GM18499 (cell line): Measurements from ENCODE around the gene SLC27A2.
"Not testable (repeated sequence)": the region's sequence is repeated elsewhere in the genome, so short reads cannot be mapped to it uniquely, and the experiment has no call there.

ENCODE experiments used
- ATAC-seq: cut with Tn5 transposase; IDR thresholded peaks from one replicate; pipeline ENCODE4 v1.9.1; 2021; ENCODE audit warnings: moderate number of reproducible peaks; ENCODE audit not compliant: insufficient read depth, unreplicated experiment

The SLC27A2 gene

GRCh38 chr15:50188793-50189192, 6.8 kb downstream of the SLC27A2 start:
- ATAC-seq: not testable (repeated sequence)

- no peak for ATAC-seq
Observed at GRCh38 chr15:50189633-50190032, 7.6 kb downstream of the SLC27A2 start.

GRCh38 chr15:50190166-50190570, 8.2 kb downstream of the SLC27A2 start:
- ATAC-seq: no peak

- ATAC-seq: no peak
Observed at GRCh38 chr15:50190723-50191122, 8.7 kb downstream of the SLC27A2 start.

- ATAC-seq: no peak
Observed at GRCh38 chr15:50192164-50192563, 10.2 kb downstream of the SLC27A2 start.

GRCh38 chr15:50192926-50193620, 11.1 kb downstream of the SLC27A2 start:
- no peak for ATAC-seq

- ATAC-seq: no peak
Observed at GRCh38 chr15:50202003-50202402, 20.0 kb downstream of the SLC27A2 start.

GRCh38 chr15:50206020-50206419, 24.0 kb downstream of the SLC27A2 start:
- no peak for ATAC-seq

- ATAC-seq: no peak
Observed at GRCh38 chr15:50209809-50210208, 27.8 kb downstream of the SLC27A2 start.

GRCh38 chr15:50210462-50211157, 28.6 kb downstream of the SLC27A2 start:
- ATAC-seq: no peak

- no peak for ATAC-seq
Observed at GRCh38 chr15:50218291-50218690, 36.3 kb downstream of the SLC27A2 start.

GRCh38 chr15:50218691-50219090, 36.7 kb downstream of the SLC27A2 start:
- ATAC-seq: no peak

- ATAC-seq: no peak
Observed at GRCh38 chr15:50219820-50220219, 37.8 kb downstream of the SLC27A2 start.

- ATAC-seq: no peak
Observed at GRCh38 chr15:50222181-50222580, 40.2 kb downstream of the SLC27A2 start.

- no peak for ATAC-seq
Observed at GRCh38 chr15:50224606-50225005, 42.6 kb downstream of the SLC27A2 start.

GRCh38 chr15:50225057-50225456, 43.1 kb downstream of the SLC27A2 start:
- ATAC-seq: no peak

- no peak for ATAC-seq
Observed at GRCh38 chr15:50225938-50226337, 43.9 kb downstream of the SLC27A2 start.

- no peak for ATAC-seq
Observed at GRCh38 chr15:50227076-50227475, 45.1 kb downstream of the SLC27A2 start.

GRCh38 chr15:50228866-50229265, 46.9 kb downstream of the SLC27A2 start:
- ATAC-seq: no peak

GRCh38 chr15:50229336-50229735, 47.3 kb downstream of the SLC27A2 start:
- ATAC-seq: no peak

- no peak for ATAC-seq
Observed at GRCh38 chr15:50231761-50232160, 49.8 kb downstream of the SLC27A2 start.

GRCh38 chr15:50232791-50233190, 50.8 kb downstream of the SLC27A2 start:
- no peak for ATAC-seq
